HL-60 (cell line): ENCODE measurements around the gene SWSAP1.

Experiments
- POLR2AphosphoS5 ChIP-seq: IDR thresholded peaks from 2 replicates; pipeline ENCODE4 v1.6.1; 2012; ENCODE audit warnings: low read depth
- SPI1 ChIP-seq: IDR thresholded peaks from 2 replicates; pipeline ENCODE4 v1.6.1; 2012; ENCODE audit warnings: low read depth, mild to moderate bottlenecking, borderline replicate concordance
- TF ChIP-seq, protein P1 (sequence below): IDR thresholded peaks from one replicate; pipeline ENCODE4 v1.5.1; 2011; ENCODE audit warnings: low read length, control low read depth, inconsistent platforms; ENCODE audit not compliant: insufficient read depth
- TF ChIP-seq, protein P2 (sequence below): IDR thresholded peaks from 2 replicates; pipeline ENCODE4 v1.6.1; 2012; ENCODE audit warnings: low read depth; ENCODE audit not compliant: insufficient replicate concordance

DNA sequence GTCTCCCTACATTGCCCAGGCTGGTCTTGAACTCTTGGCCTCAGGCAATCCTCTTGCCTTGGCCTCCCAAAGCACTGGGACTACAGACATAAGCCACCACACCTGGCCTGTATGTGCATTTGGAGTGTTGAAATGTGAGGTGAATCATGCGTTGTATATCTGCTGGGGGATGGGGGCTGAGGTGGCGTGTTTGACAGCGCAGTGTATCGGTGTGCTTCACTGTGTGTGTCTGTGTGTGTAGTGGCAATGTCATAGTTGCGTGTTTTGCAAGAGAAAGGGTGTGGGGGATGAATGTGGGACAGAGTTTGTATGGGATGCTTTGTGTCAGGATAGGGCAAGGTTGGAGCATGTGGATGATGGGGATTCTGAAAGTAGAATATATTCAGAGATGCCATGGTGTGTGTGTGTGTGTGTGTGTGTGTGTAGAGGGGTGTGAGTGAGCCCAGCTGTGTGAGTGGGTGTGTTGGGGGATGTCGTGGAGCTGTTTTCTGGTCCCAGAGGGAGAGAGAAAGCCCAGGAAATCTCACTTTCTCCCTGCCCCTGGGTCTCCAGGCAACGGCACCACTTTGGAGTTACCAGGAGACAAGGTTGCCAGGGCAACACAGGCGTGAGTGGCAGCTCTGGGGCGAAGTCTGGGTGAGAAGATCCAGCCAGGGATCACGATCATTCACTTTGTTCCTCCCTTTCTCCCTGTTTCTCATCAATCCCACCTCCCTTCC, 1.1 kb upstream of the SWSAP1 start:
- TF ChIP-seq, protein P1, sequence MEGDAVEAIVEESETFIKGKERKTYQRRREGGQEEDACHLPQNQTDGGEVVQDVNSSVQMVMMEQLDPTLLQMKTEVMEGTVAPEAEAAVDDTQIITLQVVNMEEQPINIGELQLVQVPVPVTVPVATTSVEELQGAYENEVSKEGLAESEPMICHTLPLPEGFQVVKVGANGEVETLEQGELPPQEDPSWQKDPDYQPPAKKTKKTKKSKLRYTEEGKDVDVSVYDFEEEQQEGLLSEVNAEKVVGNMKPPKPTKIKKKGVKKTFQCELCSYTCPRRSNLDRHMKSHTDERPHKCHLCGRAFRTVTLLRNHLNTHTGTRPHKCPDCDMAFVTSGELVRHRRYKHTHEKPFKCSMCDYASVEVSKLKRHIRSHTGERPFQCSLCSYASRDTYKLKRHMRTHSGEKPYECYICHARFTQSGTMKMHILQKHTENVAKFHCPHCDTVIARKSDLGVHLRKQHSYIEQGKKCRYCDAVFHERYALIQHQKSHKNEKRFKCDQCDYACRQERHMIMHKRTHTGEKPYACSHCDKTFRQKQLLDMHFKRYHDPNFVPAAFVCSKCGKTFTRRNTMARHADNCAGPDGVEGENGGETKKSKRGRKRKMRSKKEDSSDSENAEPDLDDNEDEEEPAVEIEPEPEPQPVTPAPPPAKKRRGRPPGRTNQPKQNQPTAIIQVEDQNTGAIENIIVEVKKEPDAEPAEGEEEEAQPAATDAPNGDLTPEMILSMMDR, result no peak
- TF ChIP-seq POLR2AphosphoS5 (no peak), SPI1 (no peak)
- TF ChIP-seq, protein P2, sequence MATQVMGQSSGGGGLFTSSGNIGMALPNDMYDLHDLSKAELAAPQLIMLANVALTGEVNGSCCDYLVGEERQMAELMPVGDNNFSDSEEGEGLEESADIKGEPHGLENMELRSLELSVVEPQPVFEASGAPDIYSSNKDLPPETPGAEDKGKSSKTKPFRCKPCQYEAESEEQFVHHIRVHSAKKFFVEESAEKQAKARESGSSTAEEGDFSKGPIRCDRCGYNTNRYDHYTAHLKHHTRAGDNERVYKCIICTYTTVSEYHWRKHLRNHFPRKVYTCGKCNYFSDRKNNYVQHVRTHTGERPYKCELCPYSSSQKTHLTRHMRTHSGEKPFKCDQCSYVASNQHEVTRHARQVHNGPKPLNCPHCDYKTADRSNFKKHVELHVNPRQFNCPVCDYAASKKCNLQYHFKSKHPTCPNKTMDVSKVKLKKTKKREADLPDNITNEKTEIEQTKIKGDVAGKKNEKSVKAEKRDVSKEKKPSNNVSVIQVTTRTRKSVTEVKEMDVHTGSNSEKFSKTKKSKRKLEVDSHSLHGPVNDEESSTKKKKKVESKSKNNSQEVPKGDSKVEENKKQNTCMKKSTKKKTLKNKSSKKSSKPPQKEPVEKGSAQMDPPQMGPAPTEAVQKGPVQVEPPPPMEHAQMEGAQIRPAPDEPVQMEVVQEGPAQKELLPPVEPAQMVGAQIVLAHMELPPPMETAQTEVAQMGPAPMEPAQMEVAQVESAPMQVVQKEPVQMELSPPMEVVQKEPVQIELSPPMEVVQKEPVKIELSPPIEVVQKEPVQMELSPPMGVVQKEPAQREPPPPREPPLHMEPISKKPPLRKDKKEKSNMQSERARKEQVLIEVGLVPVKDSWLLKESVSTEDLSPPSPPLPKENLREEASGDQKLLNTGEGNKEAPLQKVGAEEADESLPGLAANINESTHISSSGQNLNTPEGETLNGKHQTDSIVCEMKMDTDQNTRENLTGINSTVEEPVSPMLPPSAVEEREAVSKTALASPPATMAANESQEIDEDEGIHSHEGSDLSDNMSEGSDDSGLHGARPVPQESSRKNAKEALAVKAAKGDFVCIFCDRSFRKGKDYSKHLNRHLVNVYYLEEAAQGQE, result no peak
